Endodermal cell (in vitro differentiated cells): ENCODE results near the gene CNGB1. TPM values are rescaled to one million over a fixed set of nuclear protein-coding genes. Genes with fewer than 3 reads are reported as not detected.

Experiments
- DNase-seq: peaks from one replicate; pipeline ENCODE4 v3.0.0-alpha.2; 2017
- H3K27ac ChIP-seq: 2 replicates; pipeline ENCODE4 v1.5.1; 2013; ENCODE audit warnings: mild to moderate bottlenecking, low read depth, low read length, moderate library complexity
- H3K27me3 ChIP-seq: 2 replicates; pipeline ENCODE4 v1.6.1; 2013; ENCODE audit warnings: mild to moderate bottlenecking, low read length, moderate library complexity; ENCODE audit not compliant: insufficient read depth, control insufficient read depth, poor library complexity, severe bottlenecking
- H3K36me3 ChIP-seq: 2 replicates; pipeline ENCODE4 v1.7.0; 2013; ENCODE audit warnings: mild to moderate bottlenecking, low read length, moderate library complexity; ENCODE audit not compliant: control insufficient read depth, insufficient read depth
- H3K4me1 ChIP-seq: one replicate; pipeline ENCODE4 v1.7.0; 2013; ENCODE audit warnings: low read length; ENCODE audit not compliant: control insufficient read depth, insufficient read depth
- H3K4me3 ChIP-seq: 2 replicates; pipeline ENCODE4 v1.5.1; 2013; ENCODE audit warnings: mild to moderate bottlenecking, low read length, moderate library complexity
- H3K9ac ChIP-seq: 2 replicates; pipeline ENCODE4 v1.6.1; 2013; ENCODE audit warnings: mild to moderate bottlenecking, low read length, moderate library complexity; ENCODE audit not compliant: poor library complexity, severe bottlenecking; ENCODE audit errors: extremely low read depth
- H3K9me3 ChIP-seq: 2 replicates; pipeline ENCODE4 v1.6.1; 2013; ENCODE audit warnings: mild to moderate bottlenecking, low read length, moderate library complexity; ENCODE audit not compliant: control insufficient read depth
- H3K27ac Mint-ChIP-seq: 2 replicates; pipeline ENCODE4 v1.8.0; 2020; ENCODE audit warnings: mixed read lengths
- H3K27me3 Mint-ChIP-seq: 2 replicates; pipeline ENCODE4 v1.8.0; 2021; ENCODE audit warnings: mild to moderate bottlenecking, mixed read lengths; ENCODE audit not compliant: insufficient read depth
- H3K36me3 Mint-ChIP-seq: 2 replicates; pipeline ENCODE4 v1.8.0; 2020; ENCODE audit warnings: low read depth, mixed read lengths
- H3K4me1 Mint-ChIP-seq: 2 replicates; pipeline ENCODE4 v1.8.0; 2020; ENCODE audit warnings: mixed read lengths
- H3K4me3 Mint-ChIP-seq: 2 replicates; pipeline ENCODE4 v1.8.0; 2020; ENCODE audit warnings: mild to moderate bottlenecking, moderate library complexity, mixed read lengths
- H3K9me3 Mint-ChIP-seq: 2 replicates; pipeline ENCODE4 v1.8.0; 2020; ENCODE audit warnings: mild to moderate bottlenecking, mixed read lengths
- CTCF ChIP-seq: fragments of 200-600 bp; sonication (generic); conservative IDR thresholded peaks from 2 replicates; pipeline ENCODE4 v1.5.0; 2021; ENCODE audit warnings: antibody characterized with exemption, mild to moderate bottlenecking
- WGBS, 2 experiments: methylation state at CpG; one replicate each; pipeline versions ENCODE4 v1.1.5 to v1.1.7; 2013; ENCODE audit warnings: missing lambda C conversion rate in 2 of 2, mixed read lengths in 1 of 2; ENCODE audit not compliant: insufficient coverage in 1 of 2, insufficient read length in 1 of 2; 5-methylcytosine and 5-hydroxymethylcytosine counted together
- total RNA-seq, 2 donors: library from RNA; stranded (reverse); fragmentation: NEBNext Ultra II Directional in 1 of 2; extraction: Animal tissue kit (Norgen Biotek cat#: 25700) in 1 of 2; gene quantifications; 2 replicates in 1 of 2; 3 replicates in 1 of 2; pipeline ENCODE4 v1.2.1, GENCODE V29; 2021

The CNGB1 gene
- total RNA-seq, 2 donors from 2014 or later, result 0.29 to 0.60 TPM

- no peaks in the 10 kb centered on the region for H3K9me3 Mint-ChIP-seq
- peaks cover 12% of the 10 kb centered on the region for H3K4me1 Mint-ChIP-seq
- no peak overlapping the region for H3K27ac Mint-ChIP-seq
- Histone ChIP-seq H3K9ac (no peak overlapping the region), H3K4me3 (no peak overlapping the region), H3K36me3 (no peaks in the 10 kb centered on the region), H3K27me3 (no peaks in the 10 kb centered on the region), H3K9me3 (no peaks in the 10 kb centered on the region), H3K4me1 (no peaks in the 10 kb centered on the region), H3K27ac (no peak overlapping the region)
- TF ChIP-seq CTCF, result no peak
- no peaks in the 10 kb centered on the region for H3K36me3 Mint-ChIP-seq
- DNase-seq, result no peak
- peaks cover 11% of the 10 kb centered on the region for H3K27me3 Mint-ChIP-seq
- no peak overlapping the region for H3K4me3 Mint-ChIP-seq
- 95 to 100% methylated on average over 3 to 5 of the region's 5 CpGs for WGBS, 2 experiments
Observed at GRCh38 chr16:57888128-57888527, 82.8 kb downstream of the CNGB1 start.

GRCh38 chr16:57887711-57888110, 83.2 kb downstream of the CNGB1 start:
- no peak overlapping the region for H3K27ac ChIP-seq
- no peaks in the 10 kb centered on the region for H3K9me3 ChIP-seq
- no peaks in the 10 kb centered on the region for H3K36me3 Mint-ChIP-seq
- H3K4me1 Mint-ChIP-seq, result peaks cover 16% of the 10 kb centered on the region
- H3K36me3 ChIP-seq, result no peaks in the 10 kb centered on the region
- no peaks in the 10 kb centered on the region for H3K4me1 ChIP-seq
- H3K9me3 Mint-ChIP-seq, result no peaks in the 10 kb centered on the region
- no peak overlapping the region for H3K4me3 ChIP-seq
- H3K9ac ChIP-seq, result no peak overlapping the region
- no peak for DNase-seq
- TF ChIP-seq CTCF, result no peak
- 93 to 97% methylated on average over 11 to 14 of the region's 14 CpGs for WGBS, 2 experiments
- peaks cover 11% of the 10 kb centered on the region for H3K27me3 Mint-ChIP-seq
- H3K27ac Mint-ChIP-seq, result no peak overlapping the region
- no peak overlapping the region for H3K4me3 Mint-ChIP-seq
- H3K27me3 ChIP-seq, result no peaks in the 10 kb centered on the region

- Histone ChIP-seq H3K27me3 (no peaks in the 10 kb centered on the region), H3K4me3 (no peak overlapping the region), H3K27ac (no peak overlapping the region), H3K36me3 (no peaks in the 10 kb centered on the region), H3K4me1 (peaks cover 4% of the 10 kb centered on the region), H3K9me3 (no peaks in the 10 kb centered on the region), H3K9ac (no peak overlapping the region)
- no peaks in the 10 kb centered on the region for H3K36me3 Mint-ChIP-seq
- H3K4me1 Mint-ChIP-seq, result peaks cover 26% of the 10 kb centered on the region
- TF ChIP-seq CTCF, result no peak
- peaks cover 11% of the 10 kb centered on the region for H3K27me3 Mint-ChIP-seq
- H3K4me3 Mint-ChIP-seq, result no peak overlapping the region
- 100% methylated on average over 1 of the region's 1 CpG; no CpG with 5 or more reads in 1 of the 2 experiments for WGBS, 2 experiments
- no peak for DNase-seq
- no peak overlapping the region for H3K27ac Mint-ChIP-seq
- no peaks in the 10 kb centered on the region for H3K9me3 Mint-ChIP-seq
Observed at GRCh38 chr16:57886427-57886826, 84.5 kb downstream of the CNGB1 start.
